Neural progenitor cell (in vitro differentiated cells): ENCODE measurements around the gene C1QTNF2. TPM values are rescaled to one million over a fixed set of nuclear protein-coding genes. Genes with fewer than 3 reads are reported as not detected.

ENCODE experiments used
- small RNA-seq: library from RNA; depleted of rRNA; stranded (forward); fragments of <200 nt; gene quantifications from one replicate; pipeline ENCODE3, GENCODE V24; 2015
- total RNA-seq: library from RNA; depleted of rRNA; stranded (reverse); fragments of >200 nt; gene quantifications from 2 replicates; pipeline ENCODE4 v1.2.3, GENCODE V29; 2015; ENCODE audit warnings: low replicate concordance

The C1QTNF2 gene
- total RNA-seq, 1 donor from 2014 or later, result 0.06 TPM

Small RNAs within 50 kb of the gene (small RNA-seq; reads per million reads assigned to genes)
- not detected for gene AC112191.3

Other genes with a start within 250 kb of the C1QTNF2 start
- gene FABP6, start 141.1 kb downstream of the C1QTNF2 start, total RNA-seq, result 0.50 and 4.8 TPM in 2 replicates
- gene CCNJL, start 58.1 kb downstream of the C1QTNF2 start, total RNA-seq, result 8.4 and 9.4 TPM in 2 replicates
- gene FAM200C, start 29.4 kb upstream of the C1QTNF2 start, total RNA-seq, result 15.8 and 25.3 TPM in 2 replicates
- 41.2 and 48.5 TPM in 2 replicates for gene SLU7, start 48.5 kb upstream of the C1QTNF2 start, total RNA-seq
- gene PTTG1, start 51.2 kb upstream of the C1QTNF2 start, total RNA-seq, result 425 and 435 TPM in 2 replicates